HS-27A (cell line): ENCODE results near the gene GALNT5.
"Not testable (repeated sequence)": the region's sequence is repeated elsewhere in the genome, so short reads cannot be mapped to it uniquely, and the experiment has no call there.

Experiments
- DNase-seq: peaks from one replicate; pipeline ENCODE4 v3.0.0-alpha.2; 2012; ENCODE audit warnings: low read depth, missing footprints

The GALNT5 gene

DNA sequence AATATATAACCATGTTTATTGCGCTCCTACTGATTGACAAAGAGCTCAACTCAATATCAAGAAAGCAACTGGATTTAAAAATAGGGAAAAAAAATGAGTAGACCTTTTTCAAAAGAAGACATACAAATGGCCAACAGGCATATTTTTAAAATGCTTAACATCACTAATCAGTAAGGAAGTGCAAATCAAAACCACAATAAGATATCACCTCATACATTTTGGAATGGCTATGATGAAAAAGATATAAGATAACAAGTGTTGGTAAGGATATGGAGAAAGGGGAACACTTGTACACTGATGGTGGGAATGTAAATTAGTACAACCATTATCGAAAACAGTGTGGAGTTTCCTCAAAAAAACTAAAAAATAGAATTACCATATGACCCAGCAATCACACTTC is 5.6 kb upstream of the GALNT5 start:
- DNase-seq = no peak

DNA sequence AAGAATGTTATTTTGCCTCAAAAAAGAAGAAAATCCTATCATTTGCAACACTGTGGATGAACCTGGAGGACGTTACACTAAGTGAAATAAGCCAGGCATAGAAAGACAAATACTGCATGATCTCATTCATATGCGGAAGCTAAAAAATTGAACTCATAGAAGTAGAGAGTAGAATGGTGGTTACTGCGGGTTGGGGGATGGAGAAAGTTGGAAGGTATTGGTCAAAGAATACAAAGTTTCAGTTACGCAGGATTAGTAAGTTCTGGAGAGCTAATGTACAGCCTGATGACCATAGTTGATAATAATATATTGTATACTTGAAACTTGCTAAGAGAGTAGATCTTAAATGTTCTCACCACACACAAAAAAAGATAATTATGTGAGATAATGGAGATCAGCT is 5.0 kb upstream of the GALNT5 start:
- DNase-seq = no peak

GRCh38 chr2:157254041-157254440 is 3.5 kb upstream of the GALNT5 start:
- DNase-seq = no peak

- DNase-seq = no peak
These were observed 1.8 kb upstream of the GALNT5 start for GRCh38 chr2:157255746-157256145.

DNA sequence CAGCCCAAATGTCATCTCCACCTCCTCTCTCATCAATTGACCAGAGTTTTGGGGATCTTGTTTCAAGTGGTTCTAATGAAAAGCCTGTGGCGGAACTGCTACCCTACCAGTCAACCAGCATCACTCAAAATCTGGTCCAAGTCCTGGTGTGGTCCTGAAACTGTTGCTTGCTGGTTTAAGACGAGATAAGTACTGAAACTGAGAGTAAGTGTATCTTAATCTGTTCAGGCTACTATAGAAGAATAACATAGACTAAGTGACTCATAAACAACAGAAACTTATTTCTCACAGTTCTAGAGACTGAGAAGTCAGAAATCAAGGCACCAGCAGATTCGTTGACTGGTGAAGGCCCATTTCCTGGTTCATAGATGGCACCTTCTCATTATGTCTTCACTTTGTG is 879 bp upstream of the GALNT5 start:
- DNase-seq = no peak

GRCh38 chr2:157258520-157259326 is 1.2 kb downstream of the GALNT5 start:
- DNase-seq = no peak

GRCh38 chr2:157259386-157259785 is 1.9 kb downstream of the GALNT5 start:
- DNase-seq = no peak

- DNase-seq = no peak
These were observed 2.5 kb downstream of the GALNT5 start for GRCh38 chr2:157259960-157260359.

GRCh38 chr2:157260533-157261198 is 3.2 kb downstream of the GALNT5 start:
- DNase-seq = no peak

- no peak for DNase-seq
These were observed 3.8 kb downstream of the GALNT5 start for GRCh38 chr2:157261199-157261782.

- no peak for DNase-seq
These were observed 4.7 kb downstream of the GALNT5 start for GRCh38 chr2:157262248-157262647.

- DNase-seq = no peak
These were observed 6.6 kb downstream of the GALNT5 start for GRCh38 chr2:157264099-157264498.

- no peak for DNase-seq
These were observed 8.3 kb downstream of the GALNT5 start for GRCh38 chr2:157265825-157266224.

DNA sequence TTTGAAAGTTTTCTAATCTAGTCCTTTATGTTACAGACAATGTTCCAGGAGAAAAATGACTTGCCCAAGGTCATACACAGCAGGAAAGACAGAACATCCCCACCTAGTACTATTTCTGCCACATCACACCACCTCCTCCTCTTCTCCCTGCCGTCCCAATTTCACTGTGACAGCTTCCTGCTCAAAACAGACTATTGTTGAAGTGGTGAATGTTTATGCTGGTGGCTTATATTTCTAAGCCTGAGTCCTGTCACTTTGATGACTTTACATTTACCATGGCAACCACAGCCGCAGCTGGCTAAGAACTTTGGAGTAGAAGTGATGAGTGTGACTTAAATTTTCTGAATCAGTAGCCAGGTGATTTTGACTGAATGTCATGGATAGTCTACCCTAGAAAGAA is 10.0 kb downstream of the GALNT5 start:
- DNase-seq = no peak

DNA sequence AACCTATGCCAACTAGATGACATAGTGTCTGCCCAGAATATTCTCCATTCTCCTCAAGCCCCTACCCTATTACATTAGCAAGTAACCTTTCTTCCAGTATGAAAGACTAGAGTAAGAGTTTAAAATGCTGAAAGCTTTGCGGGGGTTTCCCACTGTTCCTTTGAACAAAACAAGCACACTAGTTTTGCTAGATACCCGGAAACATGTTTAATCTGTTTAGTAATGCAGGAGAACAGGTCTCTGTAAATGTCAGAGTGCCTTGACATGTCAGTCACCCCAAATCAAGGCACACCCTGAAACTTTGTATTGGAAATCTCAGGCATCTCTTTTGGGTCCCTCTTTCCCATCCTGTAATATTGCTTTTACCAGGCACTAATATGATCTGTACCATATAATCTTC is 11.6 kb downstream of the GALNT5 start:
- DNase-seq = no peak

- DNase-seq = no peak
These were observed 12.4 kb downstream of the GALNT5 start for GRCh38 chr2:157269922-157270321.

DNA sequence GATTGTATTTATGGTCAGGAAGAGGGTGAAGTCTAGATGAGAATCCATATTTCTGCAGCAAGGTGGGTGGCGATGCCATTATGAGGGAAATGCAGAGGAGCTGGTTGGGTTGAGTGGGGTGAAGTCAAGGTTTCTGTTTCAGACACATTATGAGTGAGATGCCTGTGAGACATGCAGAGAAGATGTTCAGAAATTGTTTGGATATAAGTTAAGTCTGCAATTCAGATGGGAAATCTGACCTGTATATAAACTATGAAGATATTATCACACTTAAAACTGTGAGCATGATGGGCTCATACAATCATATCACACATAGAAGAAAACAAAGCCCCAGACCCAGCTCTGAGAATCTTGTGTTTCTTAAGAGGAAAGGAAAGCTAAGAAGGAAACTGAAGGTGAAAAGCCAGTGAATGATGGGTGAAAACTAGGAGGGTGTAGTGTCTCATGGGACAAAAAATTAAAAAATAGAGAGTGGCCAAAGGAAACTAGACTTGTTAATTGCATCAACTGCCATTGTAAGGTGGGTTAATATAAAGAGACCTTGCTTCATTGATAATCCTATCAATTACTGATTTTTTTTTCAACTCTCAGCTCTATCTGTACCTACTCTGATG is 14.2 kb downstream of the GALNT5 start:
- no peak for DNase-seq

DNA sequence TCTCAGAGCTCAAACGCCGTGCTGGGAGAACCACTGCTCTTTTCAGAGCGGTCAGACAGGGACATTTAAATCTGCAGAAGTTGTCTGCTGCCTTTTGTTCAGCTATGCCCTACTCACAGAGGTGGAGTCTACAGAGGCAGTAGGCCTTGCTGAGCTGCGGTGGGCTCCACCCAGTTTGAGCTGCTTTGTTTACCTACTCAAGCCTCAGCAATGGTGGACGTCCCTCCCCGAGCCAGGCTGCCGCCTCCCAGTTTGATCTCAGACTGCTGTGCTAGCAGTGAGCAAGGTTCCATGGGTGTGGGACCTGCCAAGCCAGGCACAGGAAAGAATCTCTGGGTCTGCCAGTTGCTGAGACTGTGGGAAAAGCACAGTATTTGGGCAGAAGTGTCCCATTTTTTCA is 21.8 kb downstream of the GALNT5 start:
- DNase-seq = not testable (repeated sequence)

- DNase-seq = no peak
These were observed 23.8 kb downstream of the GALNT5 start for GRCh38 chr2:157281316-157281715.

GRCh38 chr2:157283468-157283867 is 26.0 kb downstream of the GALNT5 start:
- no peak for DNase-seq

DNA sequence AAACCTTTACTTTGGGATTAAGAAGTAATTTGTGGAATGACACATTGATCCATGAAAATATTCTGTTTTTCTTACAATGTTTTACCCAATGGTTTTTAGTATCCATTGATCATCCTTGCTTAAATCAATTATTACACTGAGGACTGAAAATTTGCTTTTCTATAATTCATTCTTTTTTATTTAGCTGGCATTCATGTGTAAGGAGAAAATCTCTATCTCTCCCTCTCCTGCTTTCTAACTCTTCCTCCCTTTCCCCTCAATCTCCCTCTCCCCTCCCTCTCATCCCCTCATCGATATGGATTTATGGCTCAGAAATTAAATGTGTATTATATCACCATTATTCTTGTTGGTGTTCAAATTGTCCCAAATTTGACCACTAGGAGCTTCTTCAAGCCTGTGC is 29.7 kb downstream of the GALNT5 start:
- DNase-seq = no peak

- no peak for DNase-seq
These were observed 33.0 kb downstream of the GALNT5 start for GRCh38 chr2:157290525-157290924.

DNA sequence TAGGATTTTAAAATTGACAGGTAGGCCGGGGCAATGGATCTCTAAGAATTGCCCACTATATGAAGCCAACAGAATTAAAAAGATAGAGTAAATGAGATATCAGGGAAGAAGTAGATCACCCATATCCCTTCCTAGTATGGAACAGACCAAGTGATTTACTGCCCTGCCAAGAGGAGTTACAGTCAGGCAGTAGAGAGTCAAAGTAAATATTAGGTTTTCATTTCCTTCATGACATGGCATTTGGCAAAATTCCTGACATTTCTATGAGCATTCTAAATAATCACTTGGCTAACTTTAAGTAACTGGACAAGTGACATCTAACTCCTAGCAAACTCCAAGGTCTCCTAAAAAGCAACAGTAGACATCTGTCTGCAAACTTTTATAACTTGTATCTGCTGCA is 33.5 kb downstream of the GALNT5 start:
- DNase-seq = no peak
